Progenitor cell of endocrine pancreas (in vitro differentiated cells): ENCODE measurements around the gene MACC1. TPM values are rescaled to one million over a fixed set of nuclear protein-coding genes. Genes with fewer than 3 reads are reported as not detected.
"Not testable (repeated sequence)": the region's sequence is repeated elsewhere in the genome, so short reads cannot be mapped to it uniquely, and the experiment has no call there.

Experiments used
- DNase-seq: peaks from one replicate; pipeline ENCODE4 v3.0.0; 2021; ENCODE audit warnings: low spot score; ENCODE audit not compliant: unreplicated experiment
- H3K27ac Mint-ChIP-seq: 2 replicates; pipeline ENCODE4 v1.8.0; 2021; ENCODE audit warnings: mild to moderate bottlenecking, moderate library complexity, mixed read lengths
- H3K27me3 Mint-ChIP-seq: 2 replicates; pipeline ENCODE4 v1.8.0; 2021; ENCODE audit warnings: mixed read lengths
- H3K36me3 Mint-ChIP-seq: 2 replicates; pipeline ENCODE4 v1.8.0; 2022; ENCODE audit warnings: mixed read lengths; ENCODE audit not compliant: insufficient read depth
- H3K4me1 Mint-ChIP-seq: 2 replicates; pipeline ENCODE4 v1.8.0; 2021; ENCODE audit warnings: low read depth, mixed read lengths
- H3K4me3 Mint-ChIP-seq: 2 replicates; pipeline ENCODE4 v1.8.0; 2021; ENCODE audit warnings: low read depth, mild to moderate bottlenecking, moderate library complexity, mixed read lengths
- H3K9me3 Mint-ChIP-seq: 2 replicates; pipeline ENCODE4 v1.8.0; 2021; ENCODE audit warnings: low read depth, mixed read lengths
- total RNA-seq: library from RNA; stranded (reverse); gene quantifications from 2 replicates; pipeline ENCODE4 v1.2.1, GENCODE V29; 2021
- TF ChIP-seq, protein P1 (sequence below): fragments of 200-600 bp; sonication (generic); IDR thresholded peaks from one replicate; pipeline ENCODE4 v1.5.0; 2021; ENCODE audit warnings: antibody characterized with exemption, mild to moderate bottlenecking; ENCODE audit not compliant: unreplicated experiment

Gene MACC1
- total RNA-seq, 1 donor from 2014 or later: 16.1 TPM

DNA sequence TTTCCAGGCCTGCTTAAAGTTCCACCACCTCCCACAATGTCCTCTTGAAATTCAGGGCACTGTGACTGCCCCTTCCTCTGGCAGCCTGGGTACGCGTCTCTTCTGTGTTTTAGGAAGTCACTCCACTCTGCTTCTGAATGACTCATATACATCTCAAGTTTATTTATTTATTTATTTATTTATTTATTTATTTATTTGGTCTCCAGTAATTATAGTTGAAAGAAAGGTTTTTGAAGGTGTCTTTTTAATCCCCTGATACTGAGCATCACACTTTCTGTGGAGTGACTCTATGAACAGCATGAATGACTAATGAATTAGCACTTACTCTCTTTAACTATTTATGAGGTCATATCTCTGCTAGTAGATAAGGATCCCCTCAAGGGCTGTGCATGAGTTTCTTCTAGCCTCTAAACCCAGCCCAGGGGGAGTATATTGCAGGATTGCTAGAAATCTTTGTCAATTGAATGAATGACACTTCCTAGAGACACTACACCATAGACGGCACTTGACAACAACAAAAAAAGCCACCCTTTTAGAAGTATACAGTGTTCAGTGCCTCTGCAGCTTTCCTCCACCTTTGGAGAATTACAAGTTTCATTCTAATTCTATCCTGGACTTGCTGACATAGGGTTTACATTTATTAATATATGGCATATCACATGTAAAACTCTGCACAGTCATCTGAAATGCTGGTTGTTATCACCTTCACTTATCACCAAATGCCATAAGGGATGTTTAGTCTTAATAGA lies 2.1 kb downstream of the MACC1 start:
- no peak for DNase-seq
- TF ChIP-seq, protein P1, sequence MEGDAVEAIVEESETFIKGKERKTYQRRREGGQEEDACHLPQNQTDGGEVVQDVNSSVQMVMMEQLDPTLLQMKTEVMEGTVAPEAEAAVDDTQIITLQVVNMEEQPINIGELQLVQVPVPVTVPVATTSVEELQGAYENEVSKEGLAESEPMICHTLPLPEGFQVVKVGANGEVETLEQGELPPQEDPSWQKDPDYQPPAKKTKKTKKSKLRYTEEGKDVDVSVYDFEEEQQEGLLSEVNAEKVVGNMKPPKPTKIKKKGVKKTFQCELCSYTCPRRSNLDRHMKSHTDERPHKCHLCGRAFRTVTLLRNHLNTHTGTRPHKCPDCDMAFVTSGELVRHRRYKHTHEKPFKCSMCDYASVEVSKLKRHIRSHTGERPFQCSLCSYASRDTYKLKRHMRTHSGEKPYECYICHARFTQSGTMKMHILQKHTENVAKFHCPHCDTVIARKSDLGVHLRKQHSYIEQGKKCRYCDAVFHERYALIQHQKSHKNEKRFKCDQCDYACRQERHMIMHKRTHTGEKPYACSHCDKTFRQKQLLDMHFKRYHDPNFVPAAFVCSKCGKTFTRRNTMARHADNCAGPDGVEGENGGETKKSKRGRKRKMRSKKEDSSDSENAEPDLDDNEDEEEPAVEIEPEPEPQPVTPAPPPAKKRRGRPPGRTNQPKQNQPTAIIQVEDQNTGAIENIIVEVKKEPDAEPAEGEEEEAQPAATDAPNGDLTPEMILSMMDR: no peak
- Mint-ChIP-seq H3K27ac (peak overlapping the region; percentile 59), H3K4me3 (peak overlapping the region; percentile 4), H3K4me1 (peaks cover 41% of the 10 kb centered on the region), H3K27me3 (no peaks in the 10 kb centered on the region), H3K36me3 (peaks cover 18% of the 10 kb centered on the region), H3K9me3 (peaks cover 19% of the 10 kb centered on the region)

DNA sequence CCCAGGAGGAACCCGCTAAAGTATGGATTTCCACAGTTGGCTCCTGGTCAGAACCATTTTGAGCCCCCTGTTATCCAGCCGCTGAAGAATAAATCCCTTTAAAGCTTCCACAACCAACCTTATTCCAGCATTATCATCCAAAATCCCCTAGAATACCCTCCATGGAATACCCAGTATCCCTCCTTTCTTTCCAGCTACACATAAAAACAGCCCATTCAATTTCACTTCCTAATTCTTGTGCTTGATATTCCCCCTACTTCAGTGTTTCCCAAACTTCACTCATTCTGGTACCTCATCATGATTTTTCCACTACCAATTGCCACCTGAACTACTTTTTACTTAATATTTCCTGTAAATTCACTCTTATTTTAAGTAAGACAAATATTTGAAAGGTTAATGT lies 3.1 kb downstream of the MACC1 start:
- no peaks in the 10 kb centered on the region for H3K27me3 Mint-ChIP-seq
- H3K36me3 Mint-ChIP-seq: peaks cover 26% of the 10 kb centered on the region
- no peak for DNase-seq
- peaks cover 28% of the 10 kb centered on the region for H3K9me3 Mint-ChIP-seq
- TF ChIP-seq, protein P1: no peak
- H3K4me1 Mint-ChIP-seq: peaks cover 31% of the 10 kb centered on the region
- H3K4me3 Mint-ChIP-seq: no peak overlapping the region
- no peak overlapping the region for H3K27ac Mint-ChIP-seq

DNA sequence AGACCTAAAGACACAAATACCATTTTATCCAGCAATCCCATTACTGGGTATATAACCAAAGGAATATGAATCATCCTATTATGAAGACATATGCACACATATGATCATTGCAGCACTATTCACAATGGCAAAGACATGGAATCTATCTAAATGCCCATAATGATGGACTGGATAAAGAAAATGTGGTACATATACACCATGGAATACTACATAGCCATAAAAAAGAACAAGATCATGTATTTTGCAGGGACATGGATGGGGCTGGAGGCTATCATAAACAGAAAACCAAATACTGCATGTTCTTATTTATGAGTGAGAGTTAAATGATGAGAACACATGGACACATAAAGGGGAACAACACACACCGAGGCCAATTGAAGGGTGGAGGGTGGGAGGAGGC lies 3.8 kb downstream of the MACC1 start:
- no peak overlapping the region for H3K4me3 Mint-ChIP-seq
- H3K9me3 Mint-ChIP-seq: peaks cover 33% of the 10 kb centered on the region
- peaks cover 23% of the 10 kb centered on the region for H3K4me1 Mint-ChIP-seq
- H3K27ac Mint-ChIP-seq: peak overlapping the region; percentile 20
- H3K27me3 Mint-ChIP-seq: no peaks in the 10 kb centered on the region
- TF ChIP-seq, protein P1: no peak
- peaks cover 29% of the 10 kb centered on the region for H3K36me3 Mint-ChIP-seq
- no peak for DNase-seq

DNA sequence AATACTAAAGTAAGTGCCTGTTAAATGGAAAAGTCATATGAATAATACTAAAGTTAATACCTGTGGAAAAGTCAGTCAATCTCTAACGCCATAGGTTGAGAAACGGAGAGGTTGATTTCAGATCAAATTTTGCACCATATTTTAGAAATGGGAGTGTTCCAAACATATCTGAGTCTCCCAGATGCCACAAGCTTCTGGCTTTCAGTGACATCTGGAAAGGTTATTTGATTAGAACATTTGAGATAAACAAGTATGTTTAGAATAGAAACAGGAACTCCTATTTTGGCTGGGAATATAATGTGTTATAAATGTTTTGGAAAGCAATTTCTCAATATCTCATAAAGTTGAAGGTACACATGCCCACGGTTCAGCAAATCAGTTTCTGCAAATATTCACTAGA lies 5.8 kb downstream of the MACC1 start:
- Mint-ChIP-seq H3K36me3 (peaks cover 34% of the 10 kb centered on the region), H3K27me3 (no peaks in the 10 kb centered on the region), H3K9me3 (peaks cover 44% of the 10 kb centered on the region), H3K4me3 (no peak overlapping the region), H3K27ac (no peak overlapping the region), H3K4me1 (peaks cover 11% of the 10 kb centered on the region)
- TF ChIP-seq, protein P1: no peak
- no peak for DNase-seq

DNA sequence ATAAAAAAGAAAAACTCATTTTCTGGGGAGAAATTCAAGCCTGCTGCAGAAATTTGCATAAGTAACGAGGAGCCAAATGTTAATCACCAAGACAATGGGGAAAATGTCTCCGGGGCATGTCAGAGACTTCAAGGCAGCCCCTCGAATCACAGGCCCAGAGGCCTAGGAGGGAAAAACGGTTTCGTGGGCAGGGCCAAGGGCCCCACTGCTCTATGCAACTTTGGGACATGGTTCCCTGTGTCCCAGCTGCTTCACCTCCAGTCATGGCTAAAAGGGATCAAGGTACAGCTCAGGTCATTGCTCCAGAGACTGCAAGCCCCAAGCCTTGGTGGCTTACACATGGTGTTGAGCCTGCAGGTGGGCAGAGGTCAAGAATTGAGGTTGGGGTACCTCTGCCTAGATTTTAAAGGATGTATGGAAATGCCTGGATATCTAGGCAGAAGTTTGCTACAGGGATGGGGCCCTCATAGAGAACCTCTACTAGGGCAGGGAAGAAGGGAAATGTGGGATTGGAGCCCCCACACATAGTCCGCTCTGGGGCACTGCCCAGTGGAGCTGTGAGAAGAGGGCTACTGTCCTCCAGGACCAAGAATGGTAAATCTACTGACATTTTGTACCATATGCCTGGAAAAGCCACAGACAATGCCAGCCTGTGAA lies 8.4 kb downstream of the MACC1 start:
- Mint-ChIP-seq H3K27ac (no peak overlapping the region), H3K9me3 (peaks cover 42% of the 10 kb centered on the region), H3K4me1 (no peaks in the 10 kb centered on the region), H3K4me3 (no peak overlapping the region), H3K27me3 (no peaks in the 10 kb centered on the region), H3K36me3 (peaks cover 38% of the 10 kb centered on the region)
- TF ChIP-seq, protein P1: no peak
- no peak for DNase-seq

DNA sequence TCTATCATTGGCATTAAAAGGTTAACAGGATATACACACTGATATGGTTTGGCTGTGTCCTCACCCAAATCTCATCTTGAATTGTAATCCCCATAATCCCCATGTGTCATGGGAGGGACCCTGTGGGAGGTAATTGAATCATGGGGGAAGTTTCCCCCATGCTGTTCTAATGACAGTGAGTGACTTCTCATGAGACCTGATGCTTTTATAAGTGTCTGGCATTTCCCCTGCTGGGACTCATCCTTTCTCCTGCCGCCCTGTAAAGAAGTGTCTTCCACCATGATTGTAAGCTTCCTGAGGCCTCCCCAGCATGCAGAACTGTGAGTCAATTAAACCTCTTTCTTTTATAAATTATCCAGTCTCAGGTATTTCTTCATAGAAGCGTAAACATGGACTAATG lies 9.4 kb downstream of the MACC1 start:
- Mint-ChIP-seq H3K9me3 (peaks cover 36% of the 10 kb centered on the region), H3K36me3 (peaks cover 37% of the 10 kb centered on the region)

More for the DNA sequence above, 9.4 kb downstream of the MACC1 start:
- H3K27ac Mint-ChIP-seq, H3K4me1 Mint-ChIP-seq, H3K4me3 Mint-ChIP-seq, DNase-seq, H3K27me3 Mint-ChIP-seq: not testable (repeated sequence)
